HG02588 (cell line): ENCODE data around the gene HMCN2.

Source experiments
- ATAC-seq: cut with Tn5 transposase; IDR thresholded peaks from one replicate; pipeline ENCODE4 v1.9.1; 2021; ENCODE audit warnings: mild to moderate bottlenecking, moderate library complexity; ENCODE audit not compliant: unreplicated experiment

The HMCN2 gene

GRCh38 chr9:130288926-130289690, 23.5 kb downstream of the HMCN2 start:
- ATAC-seq = no peak

GRCh38 chr9:130289711-130290241, 24.2 kb downstream of the HMCN2 start:
- no peak for ATAC-seq

GRCh38 chr9:130290291-130291181, 25.0 kb downstream of the HMCN2 start:
- no peak for ATAC-seq

- no peak for ATAC-seq
These were observed 25.9 kb downstream of the HMCN2 start for GRCh38 chr9:130291474-130291873.

GRCh38 chr9:130292106-130292505, 26.5 kb downstream of the HMCN2 start:
- no peak for ATAC-seq

- no peak for ATAC-seq
These were observed 29.1 kb downstream of the HMCN2 start for GRCh38 chr9:130294664-130295063.

GRCh38 chr9:130295431-130295830, 29.9 kb downstream of the HMCN2 start:
- ATAC-seq = no peak

- no peak for ATAC-seq
These were observed 30.6 kb downstream of the HMCN2 start for GRCh38 chr9:130295945-130296782.

- ATAC-seq = no peak
These were observed 31.2 kb downstream of the HMCN2 start for GRCh38 chr9:130296783-130297055.

GRCh38 chr9:130297371-130297770, 31.8 kb downstream of the HMCN2 start:
- no peak for ATAC-seq

GRCh38 chr9:130298662-130299279, 33.2 kb downstream of the HMCN2 start:
- ATAC-seq = no peak

- ATAC-seq = no peak
These were observed 34.4 kb downstream of the HMCN2 start for GRCh38 chr9:130299785-130300615.

- no peak for ATAC-seq
These were observed 35.2 kb downstream of the HMCN2 start for GRCh38 chr9:130300739-130301138.

- ATAC-seq = no peak
These were observed 36.1 kb downstream of the HMCN2 start for GRCh38 chr9:130301483-130302286.

GRCh38 chr9:130302785-130303612, 37.4 kb downstream of the HMCN2 start:
- ATAC-seq = no peak

- ATAC-seq = no peak
These were observed 38.1 kb downstream of the HMCN2 start for GRCh38 chr9:130303613-130304055.

GRCh38 chr9:130304116-130304515, 38.6 kb downstream of the HMCN2 start:
- no peak for ATAC-seq

GRCh38 chr9:130304643-130305042, 39.1 kb downstream of the HMCN2 start:
- ATAC-seq = no peak
